SH-SY5Y (cell line): Measurements from ENCODE around the gene KIF1C.

Experiments
- GATA2 ChIP-seq: IDR thresholded peaks from 2 replicates; pipeline ENCODE4 v1.6.1; 2011; ENCODE audit warnings: mild to moderate bottlenecking, low read depth, low read length
- GATA3 ChIP-seq: IDR thresholded peaks from 2 replicates; pipeline ENCODE4 v1.6.1; 2011; ENCODE audit warnings: low read depth, mild to moderate bottlenecking, low read length, moderate library complexity

- TF ChIP-seq GATA2 (no peak), GATA3 (no peak)
These were observed 19.0 kb upstream of the KIF1C start for GRCh38 chr17:4978726-4979125.
